OCI-M2 (cell line): ENCODE results near the gene PTPRG.

Experiments used
- DNase-seq: peaks from one replicate; lab custom pipeline; 2025; ENCODE audit not compliant: unreplicated experiment; lab: John Stamatoyannopoulos, UW

PTPRG gene

DNA sequence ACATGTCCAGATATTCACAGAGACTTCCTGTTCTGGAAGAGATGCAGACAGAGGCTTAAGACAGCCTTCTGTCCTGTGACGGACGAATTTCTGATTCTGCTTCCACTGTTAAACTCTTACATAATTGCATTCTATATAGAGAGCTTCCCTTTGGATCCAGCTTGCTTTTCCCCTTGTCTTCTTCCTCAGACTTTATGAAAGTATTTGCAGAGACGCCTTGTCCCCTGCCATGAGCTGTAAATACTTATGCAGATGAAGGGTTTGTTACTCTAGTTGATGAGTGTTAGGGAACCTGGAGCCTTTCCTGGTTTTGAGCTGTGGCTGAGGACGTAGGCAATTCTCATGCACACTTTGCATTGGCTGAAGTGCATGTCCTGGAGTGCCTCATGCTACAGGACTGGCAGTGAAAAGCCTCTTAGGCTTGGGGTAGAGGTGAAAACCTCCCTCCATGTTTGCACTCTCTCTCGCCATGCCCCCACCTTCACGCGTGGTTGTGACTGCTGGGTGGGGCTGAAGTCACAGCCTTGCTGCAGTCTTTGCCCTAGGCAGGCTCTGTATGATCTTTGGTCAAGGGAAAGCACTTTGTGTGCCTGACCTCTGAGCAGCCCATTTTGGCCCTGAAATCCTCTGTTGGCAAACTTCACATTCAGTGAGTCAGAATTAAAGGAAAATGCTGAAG, 286.6 kb downstream of the PTPRG start:
- no peak for DNase-seq

GRCh38 chr3:61848885-61849284, 287.5 kb downstream of the PTPRG start:
- no peak for DNase-seq

GRCh38 chr3:61853912-61854311, 292.5 kb downstream of the PTPRG start:
- no peak for DNase-seq

- DNase-seq, result no peak
These were observed 293.8 kb downstream of the PTPRG start for GRCh38 chr3:61855211-61855610.

DNA sequence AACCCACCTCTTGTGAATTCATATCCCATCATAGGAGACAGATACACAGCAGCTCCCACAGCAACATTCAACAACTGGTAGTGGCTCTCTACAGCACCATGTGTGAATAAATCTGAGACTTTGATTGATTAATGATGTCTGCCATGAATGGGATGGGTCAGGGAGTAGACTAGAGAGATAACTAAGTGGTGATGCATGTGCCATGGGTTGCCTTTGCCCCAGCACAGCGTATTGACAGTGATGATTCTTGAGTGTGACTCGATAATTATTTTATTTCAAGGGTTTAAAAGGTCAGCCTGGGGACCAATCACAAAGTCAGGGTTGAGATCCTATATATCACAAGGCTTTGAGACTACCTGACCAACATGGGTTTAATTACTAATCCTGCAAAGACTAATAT, 295.9 kb downstream of the PTPRG start:
- DNase-seq, result no peak

GRCh38 chr3:61858054-61858453, 296.7 kb downstream of the PTPRG start:
- no peak for DNase-seq

GRCh38 chr3:61861410-61861809, 300.0 kb downstream of the PTPRG start:
- DNase-seq, result no peak

DNA sequence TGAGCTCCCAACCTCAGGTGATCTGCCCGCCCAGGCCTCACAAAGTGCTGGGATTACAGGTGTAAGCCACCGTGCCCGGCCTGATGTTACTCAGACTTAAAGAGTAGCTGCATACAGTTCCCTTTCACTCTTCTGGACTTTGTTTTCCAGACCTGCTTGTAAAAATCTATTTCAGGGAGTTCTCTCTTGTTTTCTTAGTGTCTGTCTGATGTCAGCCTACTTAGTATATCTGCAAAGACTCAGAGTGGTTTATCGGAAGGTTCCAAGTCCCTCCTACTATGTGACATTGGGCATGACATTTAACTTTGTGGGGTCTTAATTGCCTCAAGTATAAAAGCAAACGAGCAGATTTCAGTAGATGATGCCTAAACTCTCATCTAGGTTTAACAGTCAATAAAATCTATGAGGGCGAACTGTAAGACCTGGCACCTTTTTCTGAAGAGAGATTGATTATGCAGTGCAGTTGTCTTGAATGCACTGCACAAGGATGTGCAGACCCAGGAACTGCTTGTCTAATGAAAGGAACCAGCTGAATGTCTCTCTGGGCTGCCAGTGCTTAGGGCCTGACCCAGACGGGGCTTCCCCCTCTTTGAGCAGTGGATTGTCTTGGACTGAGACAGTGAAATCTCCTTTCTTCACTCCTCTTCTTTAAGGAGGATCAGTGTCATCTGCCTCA, 301.4 kb downstream of the PTPRG start:
- no peak for DNase-seq

GRCh38 chr3:61863579-61863978, 302.2 kb downstream of the PTPRG start:
- no peak for DNase-seq

DNA sequence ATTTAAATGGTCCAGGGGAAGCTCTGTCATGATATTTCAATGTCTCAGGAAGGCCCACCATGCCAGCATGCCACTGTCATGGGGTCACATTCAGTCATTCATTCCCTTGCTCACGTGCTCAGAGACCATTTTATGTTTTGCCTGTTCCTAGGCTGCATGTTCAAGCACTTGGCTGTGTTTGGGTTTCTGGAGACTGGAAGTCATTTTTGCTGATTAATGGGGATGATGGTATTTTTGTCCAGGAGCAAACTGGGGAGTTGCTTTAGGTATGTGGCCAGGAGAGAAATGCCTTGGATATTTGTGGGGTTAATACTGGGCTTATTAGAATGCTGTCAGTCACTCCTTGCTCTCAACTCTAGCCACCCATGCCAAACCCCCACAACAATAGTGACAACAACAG, 303.5 kb downstream of the PTPRG start:
- no peak for DNase-seq

GRCh38 chr3:61865466-61866152, 304.2 kb downstream of the PTPRG start:
- no peak for DNase-seq

DNA sequence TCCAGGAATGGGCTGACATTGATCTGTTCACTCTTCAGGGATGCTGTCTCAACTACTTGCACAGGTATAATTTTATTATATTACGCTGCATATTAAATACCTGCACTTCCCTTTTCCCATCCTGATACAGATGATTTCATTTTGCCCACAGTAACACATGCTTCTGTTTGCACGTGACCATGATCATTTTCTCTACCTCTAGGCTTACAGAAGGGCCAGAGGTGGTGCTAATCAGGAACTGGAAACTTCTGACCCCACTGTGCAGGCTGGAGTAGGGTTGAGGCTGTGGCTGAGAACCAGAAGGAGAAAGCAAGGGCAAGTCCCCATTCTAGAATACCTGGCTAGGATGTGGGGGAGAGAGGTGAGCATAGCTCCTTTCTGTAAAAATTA, 304.8 kb downstream of the PTPRG start:
- no peak for DNase-seq

GRCh38 chr3:61866961-61867461, 305.6 kb downstream of the PTPRG start:
- no peak for DNase-seq

GRCh38 chr3:61868499-61868898, 307.1 kb downstream of the PTPRG start:
- no peak for DNase-seq

- DNase-seq, result no peak
These were observed 308.0 kb downstream of the PTPRG start for GRCh38 chr3:61869371-61869770.

GRCh38 chr3:61871644-61872043, 310.3 kb downstream of the PTPRG start:
- DNase-seq, result no peak

DNA sequence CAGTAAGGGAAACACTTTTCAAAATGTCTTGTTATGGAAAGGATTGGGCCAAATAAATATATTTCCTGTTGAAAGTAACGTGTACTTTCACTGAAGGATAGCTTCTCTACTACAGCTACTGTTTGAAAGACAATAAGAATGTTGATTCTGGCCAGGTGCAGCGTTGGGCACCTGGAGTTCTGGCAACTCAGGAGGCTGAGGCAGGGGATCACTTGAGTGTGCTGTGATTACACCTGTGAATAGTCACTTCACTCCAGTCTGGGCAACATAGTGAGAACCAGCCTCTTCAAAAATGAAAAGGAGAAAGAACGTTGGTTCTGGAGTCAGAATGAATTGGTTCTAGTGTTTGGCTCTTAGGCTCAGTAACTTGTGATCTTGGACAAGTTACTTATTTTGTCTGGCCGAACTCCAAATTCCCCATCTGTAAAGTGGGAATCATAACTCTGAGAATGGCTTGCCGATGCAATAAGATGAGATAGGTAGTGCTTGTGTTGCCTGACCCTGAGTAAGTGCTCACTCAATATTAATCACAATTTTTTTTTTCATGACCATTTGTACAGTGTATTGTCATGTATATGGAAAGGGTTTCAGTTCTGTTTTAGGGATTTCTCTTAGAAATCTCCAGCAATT, 310.8 kb downstream of the PTPRG start:
- no peak for DNase-seq

- no peak for DNase-seq
These were observed 313.9 kb downstream of the PTPRG start for GRCh38 chr3:61875046-61875844.

- DNase-seq, result no peak
These were observed 314.8 kb downstream of the PTPRG start for GRCh38 chr3:61875976-61876671.

DNA sequence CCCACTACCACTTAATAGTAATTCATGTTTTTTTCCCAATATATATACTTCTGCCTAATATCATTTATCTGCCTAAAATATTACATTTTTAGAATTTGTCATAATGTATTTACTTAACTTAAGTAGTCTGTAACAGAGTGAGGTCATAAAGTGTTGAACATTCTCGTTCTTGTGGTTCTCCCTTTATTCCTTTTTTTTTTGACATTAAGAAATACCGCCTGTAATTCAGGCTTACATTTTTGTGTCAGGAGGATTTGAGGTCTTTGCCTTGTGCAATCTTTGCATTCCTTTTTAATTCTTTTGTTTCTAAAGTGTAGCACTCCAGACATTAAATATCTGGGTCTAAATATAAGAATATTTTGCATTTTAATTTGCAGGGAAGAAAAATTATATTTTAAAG, 315.4 kb downstream of the PTPRG start:
- no peak for DNase-seq
